Endothelial cell of umbilical vein (primary cell): ENCODE results near the gene SLC12A5. TPM values are rescaled to one million over a fixed set of nuclear protein-coding genes. Genes with fewer than 3 reads are reported as not detected.

ENCODE experiments used
- BruUV-seq: library from RNA; stranded (reverse); fragments of 400-500 nt; replicated peaks from 2 replicates; lab custom pipeline; 2021; lab: Mats Ljungman, UMichigan
- CTCF ChIA-PET: fragments of 300-600, 350-600 bp; sonication (Branson Sonifier 250); formaldehyde crosslinking; loops from one replicate; lab custom pipeline; 2021; ENCODE audit warnings: antibody characterized with exemption, inconsistent platforms; lab: Charles Lee
- POLR2A ChIA-PET: fragments of 300-600, 350-600 bp; sonication (Branson Sonifier 250); formaldehyde crosslinking; loops from one replicate; lab custom pipeline; 2021; ENCODE audit warnings: antibody characterized with exemption, inconsistent platforms; lab: Charles Lee
- DNase-seq: peaks from one replicate; pipeline ENCODE4 v3.0.0-alpha.2; 2011; ENCODE audit warnings: low read depth, low spot score
- FAIRE-seq: peaks from 2 replicates; lab custom pipeline; 2011; peaks lifted over from hg19 to GRCh38; lab: Jason Lieb, UNC
- H2AFZ ChIP-seq: 2 replicates; pipeline ENCODE4 v1.6.0; 2012; ENCODE audit warnings: low read depth, low read length, control low read depth, inconsistent platforms
- H3K27ac ChIP-seq: 2 replicates; pipeline ENCODE4 v1.5.1; 2011; ENCODE audit warnings: low read depth, mild to moderate bottlenecking, control low read depth, low read length, moderate library complexity; ENCODE audit not compliant: insufficient read depth
- H3K27me3 ChIP-seq, 2 experiments: 2 replicates each; pipeline versions ENCODE4 v1.6.0 to v1.6.1; 2011; ENCODE audit warnings: low read length in 2 of 2, mixed read lengths in 1 of 2; ENCODE audit not compliant: control insufficient read depth in 2 of 2, insufficient read depth in 2 of 2
- H3K36me3 ChIP-seq, 2 experiments: 2 replicates in 1 of 2; 3 replicates in 1 of 2; pipeline ENCODE4 v1.5.1; 2011; ENCODE audit warnings: low read length in 2 of 2, mild to moderate bottlenecking in 1 of 2, moderate library complexity in 1 of 2; ENCODE audit not compliant: control insufficient read depth in 2 of 2, insufficient read depth in 2 of 2; ENCODE audit errors: extremely low read depth in 1 of 2
- H3K4me1 ChIP-seq: 3 replicates; pipeline ENCODE4 v1.5.1; 2011; ENCODE audit warnings: mild to moderate bottlenecking, low read length; ENCODE audit not compliant: control insufficient read depth, insufficient read depth; ENCODE audit errors: extremely low read depth
- H3K4me2 ChIP-seq: 2 replicates; pipeline ENCODE4 v1.6.1; 2011; ENCODE audit warnings: low read length, control low read depth, mixed read lengths; ENCODE audit not compliant: insufficient read depth
- H3K4me3 ChIP-seq, 3 experiments: fragments of 200-600 bp in 1 of 3; sonication (generic), shearing (Covaris generic) in 1 of 3; replicated peaks in 1 of 3; 2 replicates each; pipeline ENCODE4 v1.5.1; 2011 to 2016; ENCODE audit warnings: control low read depth in 3 of 3, low read length in 3 of 3, mild to moderate bottlenecking in 2 of 3, inconsistent platforms in 1 of 3, low read depth in 1 of 3, moderate library complexity in 1 of 3; ENCODE audit not compliant: insufficient read depth in 1 of 3
- H3K79me2 ChIP-seq: 2 replicates; pipeline ENCODE4 v1.6.0; 2012; ENCODE audit warnings: low read length, inconsistent platforms; ENCODE audit not compliant: control insufficient read depth, insufficient read depth
- H3K9ac ChIP-seq: replicated peaks from 2 replicates; pipeline ENCODE3; 2011; ENCODE audit warnings: low read length, control low read depth; ENCODE audit not compliant: insufficient read depth; ENCODE audit errors: extremely low read depth
- H3K9me1 ChIP-seq: replicated peaks from 3 replicates; pipeline ENCODE4 v1.6.0; 2011; ENCODE audit warnings: mild to moderate bottlenecking, low read length; ENCODE audit not compliant: control insufficient read depth, insufficient read depth; ENCODE audit errors: extremely low read depth
- H3K9me3 ChIP-seq: replicated peaks from 2 replicates; pipeline ENCODE4 v1.5.1; 2012; ENCODE audit warnings: low read length, inconsistent platforms; ENCODE audit not compliant: control insufficient read depth, insufficient read depth
- H4K20me1 ChIP-seq: replicated peaks from 2 replicates; pipeline ENCODE3; 2011; ENCODE audit warnings: mild to moderate bottlenecking, low read length; ENCODE audit not compliant: control insufficient read depth, insufficient read depth; ENCODE audit errors: extremely low read depth
- CTCF ChIP-seq, 2 donors: IDR thresholded peaks; 1 replicate in 1 of 2; 2 replicates in 1 of 2; pipeline ENCODE4 v1.5.1; 2011; ENCODE audit warnings: low read length in 2 of 2, mild to moderate bottlenecking in 2 of 2, moderate library complexity in 2 of 2, control low read depth in 1 of 2, inconsistent platforms in 1 of 2, low read depth in 1 of 2; ENCODE audit not compliant: insufficient read depth in 1 of 2; ENCODE audit errors: extremely low read depth in 1 of 2
- EZH2 ChIP-seq: IDR thresholded peaks from 2 replicates; pipeline ENCODE4 v1.6.1; 2012; ENCODE audit warnings: borderline replicate concordance, low read depth, mild to moderate bottlenecking, moderate library complexity, low read length, inconsistent platforms; ENCODE audit not compliant: severe bottlenecking
- FOS ChIP-seq: IDR thresholded peaks from 2 replicates; pipeline ENCODE4 v1.6.1; 2011; ENCODE audit warnings: mild to moderate bottlenecking, low read length, moderate library complexity, borderline replicate concordance; ENCODE audit not compliant: insufficient read depth
- GATA2 ChIP-seq: IDR thresholded peaks from 2 replicates; pipeline ENCODE4 v1.7.0; 2011; ENCODE audit warnings: low read depth, mild to moderate bottlenecking, moderate library complexity, mixed read lengths, low read length; ENCODE audit not compliant: insufficient read length, insufficient read depth
- JUN ChIP-seq: IDR thresholded peaks from 2 replicates; pipeline ENCODE4 v1.6.1; 2011; ENCODE audit warnings: borderline replicate concordance, low read depth; ENCODE audit not compliant: insufficient read length, insufficient read depth
- MYC ChIP-seq: IDR thresholded peaks from one replicate; pipeline ENCODE4 v1.6.1; 2011; ENCODE audit warnings: mild to moderate bottlenecking, low read depth, low read length
- POLR2A ChIP-seq: IDR thresholded peaks from 2 replicates; pipeline ENCODE4 v1.6.1; 2012; ENCODE audit warnings: low read depth, mild to moderate bottlenecking, control low read depth, low read length
- POLR2AphosphoS5 ChIP-seq: IDR thresholded peaks from 2 replicates; pipeline ENCODE4 v1.6.1; 2012; ENCODE audit warnings: low read depth, mild to moderate bottlenecking, control low read depth, low read length, moderate library complexity; ENCODE audit not compliant: insufficient read depth
- dilution Hi-C: fragments of 300-500 bp; cut with MboI; formaldehyde crosslinking; loops from one replicate; pipeline ENCODE4 v1.15.0; 2019; ENCODE audit warnings: low sequenced_read_pairs; ENCODE audit not compliant: extremely low pct_ligation_motif_present
- intact Hi-C: fragments of 100-400 bp; cut with micrococcal nuclease; formaldehyde crosslinking; loops from one replicate; pipeline ENCODE4 v1.10.0; 2022
- polyA plus RNA-seq, 4 experiments: library from polyadenylated mRNA; depleted of rRNA in 3 of 4; stranded (reverse) in 3 of 4; unstranded in 1 of 4; fragments of >200 nt; gene quantifications; 2 replicates each; pipeline versions ENCODE4 v1.2.1 to v1.2.3, GENCODE V29; 2011 to 2012; ENCODE audit warnings: missing spikeins in 1 of 4
- total RNA-seq: library from RNA; stranded (reverse); gene quantifications from 2 replicates; pipeline ENCODE4 v1.2.3, GENCODE V29; 2021
- TF ChIP-seq, protein P1 (sequence below): IDR thresholded peaks from 2 replicates; pipeline ENCODE4 v1.6.1; 2011; ENCODE audit not compliant: insufficient read depth, insufficient read length

Gene SLC12A5
- total and polyA plus RNA-seq, 2 donors (not counting 3 experiments of a cell fraction or from before 2014, with no cell fraction given): 1.6 to 2.3 TPM

DNA sequence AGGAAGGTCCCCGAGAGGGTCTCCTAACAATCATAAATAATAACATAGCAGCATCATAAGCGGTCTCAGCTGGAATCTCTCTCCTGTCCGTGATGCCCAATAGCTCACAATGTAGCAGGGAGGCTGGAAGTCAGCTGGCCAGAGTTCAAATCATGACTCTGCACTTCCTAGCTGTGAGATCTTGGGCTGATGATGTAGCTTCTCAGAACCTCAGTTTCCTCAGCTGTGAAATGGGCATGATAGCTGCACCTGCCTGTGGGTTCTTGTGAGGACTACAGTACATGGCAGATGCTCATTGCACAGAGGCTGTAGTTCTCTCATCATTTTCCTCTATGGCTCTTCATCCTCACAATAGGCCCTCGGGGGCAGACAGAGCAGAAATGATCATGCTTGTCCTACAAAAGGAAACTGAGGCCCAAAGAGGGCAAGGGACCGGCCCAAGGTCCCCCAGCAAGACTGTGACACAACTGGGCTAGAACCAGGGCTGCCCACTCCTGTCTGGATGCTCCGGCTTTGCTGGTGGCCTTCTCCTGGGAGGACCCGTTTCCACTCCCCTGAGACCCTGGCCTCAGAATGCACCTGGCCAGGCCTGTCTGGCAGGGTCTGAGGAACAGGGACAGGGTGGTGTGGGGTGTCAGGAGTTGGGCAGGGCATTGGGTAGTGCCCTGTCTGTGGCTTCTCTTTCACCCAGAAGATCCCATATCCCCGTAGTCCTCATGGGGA is 17.7 kb downstream of the SLC12A5 start:
- Histone ChIP-seq H3K4me3 (no peak overlapping the region), H3K79me2 (no peaks in the 10 kb centered on the region), H3K36me3 (no peaks in the 10 kb centered on the region), H3K27me3 (no peaks in the 10 kb centered on the region), H3K9ac (no peak overlapping the region), H3K9me1 (no peaks in the 10 kb centered on the region), H3K4me2 (no peak overlapping the region), H3K9me3 (no peaks in the 10 kb centered on the region), H2AFZ (no peak overlapping the region), H4K20me1 (no peaks in the 10 kb centered on the region), H3K4me1 (no peaks in the 10 kb centered on the region), H3K27ac (no peak overlapping the region)
- FAIRE-seq: no peak
- TF ChIP-seq EZH2: no peak
- TF ChIP-seq JUN: no peak
- TF ChIP-seq CTCF (IDR thresholded peaks at IDR 0.05; ENCODE audit: extremely low read depth in 1 of 2, insufficient read depth in 1 of 2, low read depth in 1 of 2, low read length in 2 of 2): no peak
- no peak for TF ChIP-seq MYC
- TF ChIP-seq POLR2A: no peak
- no peak for TF ChIP-seq FOS
- TF ChIP-seq POLR2AphosphoS5: no peak
- TF ChIP-seq, protein P1, sequence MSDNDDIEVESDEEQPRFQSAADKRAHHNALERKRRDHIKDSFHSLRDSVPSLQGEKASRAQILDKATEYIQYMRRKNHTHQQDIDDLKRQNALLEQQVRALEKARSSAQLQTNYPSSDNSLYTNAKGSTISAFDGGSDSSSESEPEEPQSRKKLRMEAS: no peak
- TF ChIP-seq GATA2: no peak
- POLR2A ChIA-PET: no interaction called here
- CTCF ChIA-PET: no interaction called here
- intact Hi-C loops (no loop called here), dilution Hi-C loops (no loop called here)
- DNase-seq: no peak
- no TSS peak for BruUV-seq
